GM23338 (cell line): ENCODE results near the gene TSPAN1. TPM values are rescaled to one million over a fixed set of nuclear protein-coding genes. Genes with fewer than 3 reads are reported as not detected.

Experiments
- ATAC-seq: fragments of 200-7000 bp; cut with Tn5 transposase; 3 replicates; pipeline ENCODE4 v1.9.1; 2020
- DNase-seq: peaks from one replicate; pipeline ENCODE4 v3.0.0-alpha.2; 2015; ENCODE audit warnings: low spot score
- H2AFZ ChIP-seq: fragments of 200-600 bp; sonication (generic); 2 replicates; pipeline ENCODE4 v1.8.0; 2016; ENCODE audit warnings: antibody characterized with exemption, mild to moderate bottlenecking, moderate library complexity
- H3F3A ChIP-seq: fragments of 200-600 bp; sonication (generic); replicated peaks from 2 replicates; pipeline ENCODE4 v1.8.0; 2017; ENCODE audit warnings: antibody characterized with exemption, mixed run types, low read depth
- H3K27ac ChIP-seq: fragments of 200-600 bp; sonication (generic); 2 replicates; pipeline ENCODE4 v1.6.1; 2016; ENCODE audit warnings: low read depth
- H3K27me3 ChIP-seq: fragments of 200-600 bp; sonication (generic); 2 replicates; pipeline ENCODE4 v1.8.0; 2016; ENCODE audit warnings: mild to moderate bottlenecking, mixed run types, moderate library complexity; ENCODE audit not compliant: insufficient read depth
- H3K36me3 ChIP-seq: fragments of 200-600 bp; sonication (generic); 2 replicates; pipeline ENCODE4 v1.8.0; 2016; ENCODE audit warnings: mild to moderate bottlenecking; ENCODE audit not compliant: insufficient read depth
- H3K4me1 ChIP-seq: fragments of 200-600 bp; sonication (generic); 2 replicates; pipeline ENCODE4 v1.8.0; 2016; ENCODE audit warnings: mild to moderate bottlenecking, moderate library complexity; ENCODE audit not compliant: insufficient read depth
- H3K4me2 ChIP-seq: fragments of 200-600 bp; sonication (generic); 2 replicates; pipeline ENCODE4 v1.7.1; 2017; ENCODE audit warnings: mixed run types
- H3K4me3 ChIP-seq: fragments of 200-600 bp; sonication (generic); 2 replicates; pipeline ENCODE4 v1.6.1; 2016; ENCODE audit warnings: mixed run types
- H3K79me2 ChIP-seq: fragments of 200-600 bp; sonication (generic); replicated peaks from 2 replicates; pipeline ENCODE4 v1.8.0; 2017; ENCODE audit warnings: mild to moderate bottlenecking; ENCODE audit not compliant: insufficient read depth
- H3K9me2 ChIP-seq: fragments of 200-600 bp; sonication (generic); 2 replicates; pipeline ENCODE4 v1.8.0; 2017; ENCODE audit not compliant: insufficient read depth
- H4K20me1 ChIP-seq: fragments of 200-600 bp; sonication (generic); replicated peaks from 2 replicates; pipeline ENCODE4 v1.8.0; 2017; ENCODE audit warnings: mild to moderate bottlenecking; ENCODE audit not compliant: insufficient read depth
- H3K27ac Mint-ChIP-seq: 2 replicates; pipeline ENCODE4 v1.8.0; 2020; ENCODE audit warnings: inconsistent platforms, mild to moderate bottlenecking, moderate library complexity, mixed read lengths
- H3K27me3 Mint-ChIP-seq: 3 replicates; pipeline ENCODE4 v1.8.0; 2022; ENCODE audit warnings: low read depth, mild to moderate bottlenecking, moderate library complexity, mixed read lengths, inconsistent platforms; ENCODE audit not compliant: insufficient read depth, poor library complexity
- H3K36me3 Mint-ChIP-seq: 3 replicates; pipeline ENCODE4 v1.8.0; 2021; ENCODE audit warnings: low read depth, mild to moderate bottlenecking, inconsistent platforms, moderate library complexity, mixed read lengths
- H3K4me1 Mint-ChIP-seq: 3 replicates; pipeline ENCODE4 v1.8.0; 2020; ENCODE audit warnings: mild to moderate bottlenecking, inconsistent platforms, mixed read lengths
- H3K4me3 Mint-ChIP-seq: 3 replicates; pipeline ENCODE4 v1.8.0; 2021; ENCODE audit warnings: moderate library complexity, mild to moderate bottlenecking, inconsistent platforms, mixed read lengths
- H3K9me3 Mint-ChIP-seq: 3 replicates; pipeline ENCODE4 v1.8.0; 2020; ENCODE audit warnings: moderate library complexity, mild to moderate bottlenecking, inconsistent platforms, mixed read lengths
- CREB1 ChIP-seq: fragments of 250-450 bp; sonication (Bioruptor Pico); IDR thresholded peaks from 2 replicates; pipeline ENCODE4 v1.5.0; 2020; ENCODE audit warnings: low read depth, mild to moderate bottlenecking, moderate library complexity
- ETS1 ChIP-seq: IDR thresholded peaks from 2 replicates; pipeline ENCODE4 v1.6.1; 2016; ENCODE audit warnings: antibody characterized with exemption
- EZH2 ChIP-seq: fragments of 200-600 bp; sonication (generic); IDR thresholded peaks from one replicate; pipeline ENCODE4 v1.8.0; 2017; ENCODE audit warnings: antibody characterized with exemption, mild to moderate bottlenecking, low read depth; ENCODE audit not compliant: unreplicated experiment
- EZH2phosphoT487 ChIP-seq: fragments of 200-600 bp; sonication (generic); IDR thresholded peaks from one replicate; pipeline ENCODE4 v1.8.1; 2018; ENCODE audit warnings: antibody characterized with exemption; ENCODE audit not compliant: unreplicated experiment
- NANOG ChIP-seq: IDR thresholded peaks from 2 replicates; pipeline ENCODE4 v1.6.1; 2016; ENCODE audit warnings: antibody characterized with exemption, borderline replicate concordance
- POLR2AphosphoS5 ChIP-seq: IDR thresholded peaks from 2 replicates; pipeline ENCODE4 v1.6.1; 2016; ENCODE audit warnings: antibody characterized with exemption, low read depth
- polyA plus RNA-seq: library from polyadenylated mRNA; unstranded; fragments of >200 nt; fragmentation: Nextera tagmentation; extraction: Ambion mirVana; gene quantifications from 2 replicates; pipeline ENCODE4 v1.2.1, GENCODE V29; 2016
- total RNA-seq: library from RNA; depleted of rRNA; stranded (reverse); fragments of >200 nt; shearing (Covaris generic); gene quantifications from 2 replicates; pipeline ENCODE4 v1.2.3, GENCODE V29; 2014
- TF ChIP-seq, protein P1 (sequence below): fragments of 250-450 bp; sonication (Bioruptor Pico); IDR thresholded peaks from 2 replicates; pipeline ENCODE4 v1.5.0; 2020; ENCODE audit warnings: mild to moderate bottlenecking, moderate library complexity

TSPAN1 gene
- total and polyA plus RNA-seq, 2 experiments from 2014 or later = not detected

- H4K20me1 ChIP-seq = no peaks in the 10 kb centered on the region
- H3K36me3 ChIP-seq = no peaks in the 10 kb centered on the region
- 0 out of 2 replicates have a peak, but pooled peaks cover 6% of the 10 kb centered on the region for H3F3A ChIP-seq
- H2AFZ ChIP-seq = no peak overlapping the region
- no peaks in the 10 kb centered on the region for H3K79me2 ChIP-seq
- DNase-seq (no peak), ATAC-seq (no peak)
- no peak overlapping the region for H3K27ac ChIP-seq
- Mint-ChIP-seq H3K9me3 (no peaks in the 10 kb centered on the region), H3K4me3 (no peak overlapping the region), H3K27ac (no peak overlapping the region), H3K27me3 (peaks cover 12% of the 10 kb centered on the region), H3K36me3 (no peaks in the 10 kb centered on the region; the same call in 2 of the 3 replicates), H3K4me1 (peaks cover 25% of the 10 kb centered on the region)
- H3K4me2 ChIP-seq = no peak overlapping the region
- H3K4me1 ChIP-seq = peaks cover 19% of the 10 kb centered on the region
- TF ChIP-seq NANOG (no peak), EZH2phosphoT487 (no peak), CREB1 (CRISPR knock-in tag) (no peak), EZH2 (no peak), ETS1 (no peak), POLR2AphosphoS5 (no peak)
- TF ChIP-seq, protein P1, sequence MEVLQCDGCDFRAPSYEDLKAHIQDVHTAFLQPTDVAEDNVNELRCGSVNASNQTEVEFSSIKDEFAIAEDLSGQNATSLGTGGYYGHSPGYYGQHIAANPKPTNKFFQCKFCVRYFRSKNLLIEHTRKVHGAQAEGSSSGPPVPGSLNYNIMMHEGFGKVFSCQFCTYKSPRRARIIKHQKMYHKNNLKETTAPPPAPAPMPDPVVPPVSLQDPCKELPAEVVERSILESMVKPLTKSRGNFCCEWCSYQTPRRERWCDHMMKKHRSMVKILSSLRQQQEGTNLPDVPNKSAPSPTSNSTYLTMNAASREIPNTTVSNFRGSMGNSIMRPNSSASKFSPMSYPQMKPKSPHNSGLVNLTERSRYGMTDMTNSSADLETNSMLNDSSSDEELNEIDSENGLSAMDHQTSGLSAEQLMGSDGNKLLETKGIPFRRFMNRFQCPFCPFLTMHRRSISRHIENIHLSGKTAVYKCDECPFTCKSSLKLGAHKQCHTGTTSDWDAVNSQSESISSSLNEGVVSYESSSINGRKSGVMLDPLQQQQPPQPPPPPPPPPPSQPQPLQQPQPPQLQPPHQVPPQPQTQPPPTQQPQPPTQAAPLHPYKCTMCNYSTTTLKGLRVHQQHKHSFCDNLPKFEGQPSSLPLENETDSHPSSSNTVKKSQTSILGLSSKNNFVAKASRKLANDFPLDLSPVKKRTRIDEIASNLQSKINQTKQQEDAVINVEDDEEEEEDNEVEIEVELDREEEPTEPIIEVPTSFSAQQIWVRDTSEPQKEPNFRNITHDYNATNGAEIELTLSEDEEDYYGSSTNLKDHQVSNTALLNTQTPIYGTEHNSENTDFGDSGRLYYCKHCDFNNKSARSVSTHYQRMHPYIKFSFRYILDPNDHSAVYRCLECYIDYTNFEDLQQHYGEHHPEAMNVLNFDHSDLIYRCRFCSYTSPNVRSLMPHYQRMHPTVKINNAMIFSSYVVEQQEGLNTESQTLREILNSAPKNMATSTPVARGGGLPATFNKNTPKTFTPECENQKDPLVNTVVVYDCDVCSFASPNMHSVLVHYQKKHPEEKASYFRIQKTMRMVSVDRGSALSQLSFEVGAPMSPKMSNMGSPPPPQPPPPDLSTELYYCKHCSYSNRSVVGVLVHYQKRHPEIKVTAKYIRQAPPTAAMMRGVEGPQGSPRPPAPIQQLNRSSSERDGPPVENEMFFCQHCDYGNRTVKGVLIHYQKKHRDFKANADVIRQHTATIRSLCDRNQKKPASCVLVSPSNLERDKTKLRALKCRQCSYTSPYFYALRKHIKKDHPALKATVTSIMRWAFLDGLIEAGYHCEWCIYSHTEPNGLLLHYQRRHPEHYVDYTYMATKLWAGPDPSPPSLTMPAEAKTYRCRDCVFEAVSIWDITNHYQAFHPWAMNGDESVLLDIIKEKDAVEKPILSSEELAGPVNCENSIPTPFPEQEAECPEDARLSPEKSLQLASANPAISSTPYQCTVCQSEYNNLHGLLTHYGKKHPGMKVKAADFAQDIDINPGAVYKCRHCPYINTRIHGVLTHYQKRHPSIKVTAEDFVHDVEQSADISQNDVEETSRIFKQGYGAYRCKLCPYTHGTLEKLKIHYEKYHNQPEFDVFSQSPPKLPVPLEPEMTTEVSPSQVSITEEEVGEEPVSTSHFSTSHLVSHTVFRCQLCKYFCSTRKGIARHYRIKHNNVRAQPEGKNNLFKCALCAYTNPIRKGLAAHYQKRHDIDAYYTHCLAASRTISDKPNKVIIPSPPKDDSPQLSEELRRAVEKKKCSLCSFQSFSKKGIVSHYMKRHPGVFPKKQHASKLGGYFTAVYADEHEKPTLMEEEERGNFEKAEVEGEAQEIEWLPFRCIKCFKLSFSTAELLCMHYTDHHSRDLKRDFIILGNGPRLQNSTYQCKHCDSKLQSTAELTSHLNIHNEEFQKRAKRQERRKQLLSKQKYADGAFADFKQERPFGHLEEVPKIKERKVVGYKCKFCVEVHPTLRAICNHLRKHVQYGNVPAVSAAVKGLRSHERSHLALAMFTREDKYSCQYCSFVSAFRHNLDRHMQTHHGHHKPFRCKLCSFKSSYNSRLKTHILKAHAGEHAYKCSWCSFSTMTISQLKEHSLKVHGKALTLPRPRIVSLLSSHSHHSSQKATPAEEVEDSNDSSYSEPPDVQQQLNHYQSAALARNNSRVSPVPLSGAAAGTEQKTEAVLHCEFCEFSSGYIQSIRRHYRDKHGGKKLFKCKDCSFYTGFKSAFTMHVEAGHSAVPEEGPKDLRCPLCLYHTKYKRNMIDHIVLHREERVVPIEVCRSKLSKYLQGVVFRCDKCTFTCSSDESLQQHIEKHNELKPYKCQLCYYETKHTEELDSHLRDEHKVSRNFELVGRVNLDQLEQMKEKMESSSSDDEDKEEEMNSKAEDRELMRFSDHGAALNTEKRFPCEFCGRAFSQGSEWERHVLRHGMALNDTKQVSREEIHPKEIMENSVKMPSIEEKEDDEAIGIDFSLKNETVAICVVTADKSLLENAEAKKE = no peak
- H3K4me3 ChIP-seq = no peak overlapping the region
- H3K9me2 ChIP-seq = peaks cover 6% of the 10 kb centered on the region; the same call in 1 of the 2 replicates
- no peaks in the 10 kb centered on the region for H3K27me3 ChIP-seq
Measured at GRCh38 chr1:46218443-46218842, 43.6 kb downstream of the TSPAN1 start.
